Ectodermal cell (in vitro differentiated cells): ENCODE measurements around the gene TBXAS1.

Experiments
- H3K27ac ChIP-seq: 2 replicates; pipeline ENCODE4 v1.7.0; 2013; ENCODE audit warnings: mild to moderate bottlenecking, low read depth, low read length; ENCODE audit not compliant: insufficient read depth, poor library complexity, severe bottlenecking
- H3K27me3 ChIP-seq: 2 replicates; pipeline ENCODE4 v1.7.0; 2013; ENCODE audit warnings: mild to moderate bottlenecking, low read length; ENCODE audit not compliant: insufficient read depth, control insufficient read depth, poor library complexity, severe bottlenecking
- H3K36me3 ChIP-seq: one replicate; pipeline ENCODE4 v1.7.0; 2013; ENCODE audit warnings: low read length; ENCODE audit not compliant: control insufficient read depth, insufficient read depth
- H3K4me1 ChIP-seq: one replicate; pipeline ENCODE4 v1.7.0; 2013; ENCODE audit warnings: low read length; ENCODE audit not compliant: control insufficient read depth, insufficient read depth
- H3K4me3 ChIP-seq: 2 replicates; pipeline ENCODE4 v1.7.0; 2013; ENCODE audit warnings: low read depth, low read length, control low read depth; ENCODE audit not compliant: insufficient read depth
- H3K9me3 ChIP-seq: 2 replicates; pipeline ENCODE4 v1.7.0; 2013; ENCODE audit warnings: mild to moderate bottlenecking, low read length, moderate library complexity; ENCODE audit not compliant: control insufficient read depth
- WGBS, 2 experiments: methylation state at CpG; one replicate each; pipeline ENCODE4 v1.1.7; 2013; ENCODE audit warnings: missing lambda C conversion rate in 2 of 2; 5-methylcytosine and 5-hydroxymethylcytosine counted together

Gene TBXAS1

GRCh38 chr7:139993592-139993991 lies 164.5 kb downstream of the TBXAS1 start:
- Histone ChIP-seq H3K4me1 (no peaks in the 10 kb centered on the region), H3K4me3 (no peak overlapping the region), H3K36me3 (no peaks in the 10 kb centered on the region), H3K27me3 (no peaks in the 10 kb centered on the region), H3K9me3 (no peaks in the 10 kb centered on the region), H3K27ac (no peak overlapping the region)
- whole genome bisulfite sequencing, 2 experiments: 94 to 97% methylated on average over 2 of the region's 2 CpGs

- Histone ChIP-seq H3K4me1 (no peaks in the 10 kb centered on the region), H3K4me3 (no peak overlapping the region), H3K27ac (no peak overlapping the region), H3K36me3 (no peaks in the 10 kb centered on the region), H3K27me3 (no peaks in the 10 kb centered on the region), H3K9me3 (no peaks in the 10 kb centered on the region)
- 92 to 100% methylated on average over 1 of the region's 1 CpG for WGBS, 2 experiments
Measured at GRCh38 chr7:139994356-139994755, 165.3 kb downstream of the TBXAS1 start.

GRCh38 chr7:139995017-139995915 lies 166.2 kb downstream of the TBXAS1 start:
- no peaks in the 10 kb centered on the region for H3K9me3 ChIP-seq
- H3K4me1 ChIP-seq: no peaks in the 10 kb centered on the region
- H3K27ac ChIP-seq: no peak overlapping the region
- no peaks in the 10 kb centered on the region for H3K36me3 ChIP-seq
- H3K4me3 ChIP-seq: no peak overlapping the region
- WGBS, 2 experiments: 85 to 86% methylated on average over 19 of the region's 19 CpGs
- no peaks in the 10 kb centered on the region for H3K27me3 ChIP-seq

GRCh38 chr7:139998572-139998971 lies 169.5 kb downstream of the TBXAS1 start:
- H3K4me1 ChIP-seq: no peaks in the 10 kb centered on the region
- 96 to 98% methylated on average over 4 of the region's 4 CpGs for WGBS, 2 experiments
- H3K27me3 ChIP-seq: no peaks in the 10 kb centered on the region
- no peak overlapping the region for H3K4me3 ChIP-seq
- no peaks in the 10 kb centered on the region for H3K36me3 ChIP-seq
- H3K9me3 ChIP-seq: no peaks in the 10 kb centered on the region
- no peak overlapping the region for H3K27ac ChIP-seq

GRCh38 chr7:139999516-139999915 lies 170.5 kb downstream of the TBXAS1 start:
- no peaks in the 10 kb centered on the region for H3K36me3 ChIP-seq
- no peak overlapping the region for H3K4me3 ChIP-seq
- no peak overlapping the region for H3K27ac ChIP-seq
- H3K9me3 ChIP-seq: no peaks in the 10 kb centered on the region
- no peaks in the 10 kb centered on the region for H3K27me3 ChIP-seq
- no peaks in the 10 kb centered on the region for H3K4me1 ChIP-seq
- WGBS, 2 experiments: 88 to 96% methylated on average over 6 of the region's 6 CpGs

GRCh38 chr7:140000666-140001268 lies 171.7 kb downstream of the TBXAS1 start:
- H3K27ac ChIP-seq: no peak overlapping the region
- H3K4me3 ChIP-seq: no peak overlapping the region
- 88 to 89% methylated on average over 6 of the region's 6 CpGs for WGBS, 2 experiments

GRCh38 chr7:140003913-140004382 lies 174.9 kb downstream of the TBXAS1 start:
- WGBS, 2 experiments: 47 to 60% methylated on average over 8 to 9 of the region's 9 CpGs
- Histone ChIP-seq H3K36me3 (no peaks in the 10 kb centered on the region), H3K27ac (no peak overlapping the region), H3K4me3 (no peak overlapping the region), H3K9me3 (no peaks in the 10 kb centered on the region), H3K4me1 (no peaks in the 10 kb centered on the region), H3K27me3 (no peaks in the 10 kb centered on the region)

More at GRCh38 chr7:140000666-140001268, 171.7 kb downstream of the TBXAS1 start:
- H3K36me3 ChIP-seq: no peaks in the 10 kb centered on the region
- no peaks in the 10 kb centered on the region for H3K4me1 ChIP-seq
- H3K27me3 ChIP-seq: no peaks in the 10 kb centered on the region
- no peaks in the 10 kb centered on the region for H3K9me3 ChIP-seq

- WGBS, 2 experiments: 93 to 96% methylated on average over 6 of the region's 6 CpGs
- H3K9me3 ChIP-seq: no peaks in the 10 kb centered on the region
- no peak overlapping the region for H3K4me3 ChIP-seq
- H3K4me1 ChIP-seq: no peaks in the 10 kb centered on the region
- H3K27me3 ChIP-seq: no peaks in the 10 kb centered on the region
- no peak overlapping the region for H3K27ac ChIP-seq
- no peaks in the 10 kb centered on the region for H3K36me3 ChIP-seq
Measured at GRCh38 chr7:140004672-140005071, 175.6 kb downstream of the TBXAS1 start.

- WGBS, 2 experiments: 90 to 95% methylated on average over 6 to 7 of the region's 7 CpGs
- no peak overlapping the region for H3K27ac ChIP-seq
- peaks cover 3% of the 10 kb centered on the region for H3K4me1 ChIP-seq
- H3K36me3 ChIP-seq: no peaks in the 10 kb centered on the region
- H3K9me3 ChIP-seq: no peaks in the 10 kb centered on the region
- no peaks in the 10 kb centered on the region for H3K27me3 ChIP-seq
- no peak overlapping the region for H3K4me3 ChIP-seq
Measured at GRCh38 chr7:140005341-140005740, 176.3 kb downstream of the TBXAS1 start.

- WGBS, 2 experiments: 49% methylated on average over 13 of the region's 13 CpGs
- no peak overlapping the region for H3K4me3 ChIP-seq
- H3K4me1 ChIP-seq: peaks cover 5% of the 10 kb centered on the region
- no peaks in the 10 kb centered on the region for H3K9me3 ChIP-seq
- no peaks in the 10 kb centered on the region for H3K27me3 ChIP-seq
- no peak overlapping the region for H3K27ac ChIP-seq
- no peaks in the 10 kb centered on the region for H3K36me3 ChIP-seq
Measured at GRCh38 chr7:140005754-140006503, 176.9 kb downstream of the TBXAS1 start.
